Spleen (tissue), 11 donors: ENCODE results near the gene PRPF31. TPM values are rescaled to one million over a fixed set of nuclear protein-coding genes. Genes with fewer than 3 reads are reported as not detected.

Experiments used
- DNase-seq: peaks from one replicate; pipeline ENCODE4 v3.0.0-alpha.2; 2020
- H3K27ac ChIP-seq, 8 donors: fragments of 200-600 bp; sonication (generic) in 7 of 8; 1 replicate in 4 of 8; 2 replicates in 4 of 8; pipeline versions ENCODE4 v1.5.0 to v1.8.0; 2016 to 2021; ENCODE audit warnings: inconsistent platforms in 4 of 8, mild to moderate bottlenecking in 4 of 8, moderate library complexity in 1 of 8
- H3K27me3 ChIP-seq, 7 donors: fragments of 200-600 bp; sonication (generic) in 6 of 7; replicated peaks in 1 of 7; 1 replicate in 4 of 7; 2 replicates in 3 of 7; pipeline versions ENCODE4 v1.5.0 to v1.8.0; 2016 to 2021; ENCODE audit warnings: inconsistent platforms in 3 of 7, mild to moderate bottlenecking in 1 of 7
- H3K36me3 ChIP-seq, 6 donors: fragments of 200-600 bp; sonication (generic) in 5 of 6; 1 replicate in 4 of 6; 2 replicates in 2 of 6; pipeline versions ENCODE4 v1.5.0 to v1.8.0; 2016 to 2021; ENCODE audit warnings: inconsistent platforms in 2 of 6
- H3K4me1 ChIP-seq, 6 donors: fragments of 200-600 bp; sonication (generic) in 5 of 6; 1 replicate in 3 of 6; 2 replicates in 3 of 6; pipeline versions ENCODE4 v1.5.0 to v1.8.0; 2016 to 2021; ENCODE audit warnings: inconsistent platforms in 3 of 6
- H3K4me3 ChIP-seq, 8 donors: fragments of 200-600 bp; sonication (generic) in 7 of 8; 1 replicate in 4 of 8; 2 replicates in 4 of 8; pipeline versions ENCODE4 v1.5.0 to v1.8.0; 2016 to 2021; ENCODE audit warnings: inconsistent platforms in 4 of 8, mild to moderate bottlenecking in 4 of 8, moderate library complexity in 2 of 8
- H3K9me3 ChIP-seq, 8 donors: fragments of 200-600 bp; sonication (generic) in 7 of 8; 1 replicate in 4 of 8; 2 replicates in 4 of 8; pipeline versions ENCODE4 v1.5.0 to v1.8.0; 2016 to 2021; ENCODE audit warnings: inconsistent platforms in 4 of 8
- POLR2A ChIP-seq, 3 donors: fragments of 450-650 bp; IDR thresholded peaks; one replicate each; pipeline ENCODE4 v1.5.1; 2017; ENCODE audit warnings: antibody characterized with exemption in 3 of 3, mild to moderate bottlenecking in 1 of 3
- POLR2AphosphoS5 ChIP-seq, 3 donors: sonication (generic); formaldehyde crosslinking; IDR thresholded peaks; one replicate each; pipeline ENCODE4 v1.5.1; 2017; ENCODE audit warnings: antibody characterized with exemption in 3 of 3
- WGBS, 5 donors: extraction: QIAGEN DNeasy Blood & Tissue Kit in 3 of 5; methylation state at CpG; one replicate each; pipeline versions ENCODE4 v1.1.5 to v1.1.7; 2013 to 2018; 5-methylcytosine and 5-hydroxymethylcytosine counted together
- intact Hi-C: fragments of 100-400 bp; cut with DNase I; formaldehyde crosslinking; loops from one replicate; pipeline ENCODE4 v1.15.0; 2023; ENCODE audit warnings: low total_unique reads
- polyA plus RNA-seq, 3 donors: library from polyadenylated mRNA; stranded (reverse); fragments of 200-250 nt; gene quantifications; one replicate each; pipeline ENCODE4 v1.2.1, GENCODE V29; 2013
- total RNA-seq, 7 donors: library from RNA; depleted of rRNA in 3 of 7; stranded (reverse); fragments of >200 nt in 3 of 7; fragmentation: NEBNext Ultra II Directional in 4 of 7; extraction: Animal tissue kit (Norgen Biotek cat#: 25700) in 4 of 7; gene quantifications; one replicate each; pipeline versions ENCODE4 v1.1.0 to v1.2.1, GENCODE V29; 2016 to 2021
- TF ChIP-seq, protein P1 (sequence below), 11 experiments: fragments of 200-600 bp in 7 of 11; fragments of 450-650 bp in 4 of 11; sonication (generic) in 4 of 11; IDR thresholded peaks in 8 of 11; conservative IDR thresholded peaks in 3 of 11; 1 replicate in 7 of 11; 2 replicates in 4 of 11; pipeline versions ENCODE4 v1.4.0 to v1.8.0; 2016 to 2021; ENCODE audit warnings: antibody characterized with exemption in 11 of 11, inconsistent platforms in 4 of 11, mild to moderate bottlenecking in 1 of 11
- donor health status: healthy with polysubstance abuse.
- donor health status: DM: no; HTN: no; CAD: no; lungs with moderate emphysema.
- donor health status: DM: no; HTN: no; CAD: no.
- donor health status: Bipolar disorder and iron deficiency.
- donor health status: healthy.
- donor health status: DM: no; HTN: no; CAD: no.
- donor health status: DM: yes; HTN: yes; CAD: no.

The PRPF31 gene
- total and polyA plus RNA-seq, 10 donors: 34.7 to 66.2 (median 50.3) TPM

DNA sequence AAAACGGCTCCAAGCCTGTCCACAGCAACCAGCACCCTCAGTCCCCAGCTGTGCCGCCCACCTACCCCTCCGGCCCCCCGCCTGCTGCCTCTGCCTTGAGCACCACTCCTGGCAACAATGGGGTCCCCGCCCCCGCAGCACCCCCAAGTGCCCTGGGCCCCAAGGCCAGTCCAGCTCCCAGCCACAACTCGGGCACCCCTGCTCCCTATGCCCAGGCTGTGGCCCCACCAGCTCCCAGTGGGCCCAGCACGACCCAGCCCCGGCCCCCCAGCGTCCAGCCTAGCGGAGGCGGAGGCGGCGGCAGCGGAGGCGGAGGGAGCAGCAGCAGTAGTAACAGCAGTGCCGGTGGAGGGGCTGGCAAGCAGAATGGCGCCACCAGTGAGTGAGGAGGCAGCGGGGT, 32.6 kb downstream of the PRPF31 start:
- Histone ChIP-seq H3K4me1 (peaks cover 0 to 40% (median 6%) of the 10 kb centered on the region in 6 donors), H3K27me3 (no peaks in the 10 kb centered on the region), H3K27ac (peak overlapping the region in 6 of 8 donors; percentile 20 to 67 (median 36)), H3K36me3 (peaks cover 10 to 100% (median 100%) of the 10 kb centered on the region in 6 donors), H3K4me3 (no peak overlapping the region), H3K9me3 (no peaks in the 10 kb centered on the region)
- WGBS, 5 donors: 76 to 95% (median 80%) methylated on average over 16 to 19 of the region's 19 CpGs
- DNase-seq: no peak
- no peak for TF ChIP-seq POLR2A (IDR thresholded peaks at IDR 0.05)
- peak in 1 of 3 donors; percentile 59 for TF ChIP-seq POLR2AphosphoS5 (IDR thresholded peaks at IDR 0.05)
- intact Hi-C loops: no loop called here

DNA sequence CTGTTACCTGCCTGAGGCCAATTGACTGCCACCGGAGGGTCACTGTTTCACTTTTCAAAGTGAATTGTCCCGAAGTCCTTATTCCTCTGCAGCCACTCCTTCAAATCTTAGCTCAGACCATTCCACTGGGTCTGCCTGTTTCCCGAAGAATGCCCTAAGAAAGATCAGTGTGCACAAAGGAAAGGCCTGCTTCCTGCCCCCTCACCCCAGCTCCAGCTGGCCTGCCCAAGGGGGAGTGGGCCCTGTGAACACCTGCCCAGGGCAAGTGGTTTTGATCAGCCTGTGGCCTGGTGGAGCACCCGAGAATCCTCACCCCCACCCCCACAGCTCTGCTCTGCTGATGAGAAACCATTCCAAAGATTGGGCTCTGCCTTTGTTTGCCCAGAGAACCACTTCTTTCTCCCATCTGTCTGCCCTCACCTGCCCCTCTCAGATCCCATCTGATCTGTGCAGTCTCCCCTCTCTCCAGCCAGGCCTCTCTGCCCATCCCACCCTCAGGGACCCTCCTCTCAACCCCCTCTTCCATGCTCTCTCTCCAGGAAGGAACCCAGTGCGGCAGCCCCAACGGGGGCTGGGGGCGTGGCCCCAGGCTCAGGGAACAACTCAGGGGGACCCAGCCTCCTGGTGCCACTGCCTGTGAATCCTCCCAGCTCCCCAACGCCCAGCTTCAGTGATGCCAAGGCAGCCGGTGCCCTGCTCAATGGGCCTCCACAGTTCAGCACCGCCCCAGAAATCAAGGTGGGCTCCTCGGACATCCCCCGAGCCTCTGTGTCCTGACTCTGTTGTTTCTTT, 33.7 kb downstream of the PRPF31 start:
- H3K27me3 ChIP-seq: no peaks in the 10 kb centered on the region
- WGBS, 5 donors: 74 to 81% (median 79%) methylated on average over 12 of the region's 12 CpGs
- intact Hi-C loops: no loop called here
- H3K36me3 ChIP-seq: peaks cover 4 to 100% (median 100%) of the 10 kb centered on the region in 6 donors
- no peak for DNase-seq
- TF ChIP-seq, protein P1, sequence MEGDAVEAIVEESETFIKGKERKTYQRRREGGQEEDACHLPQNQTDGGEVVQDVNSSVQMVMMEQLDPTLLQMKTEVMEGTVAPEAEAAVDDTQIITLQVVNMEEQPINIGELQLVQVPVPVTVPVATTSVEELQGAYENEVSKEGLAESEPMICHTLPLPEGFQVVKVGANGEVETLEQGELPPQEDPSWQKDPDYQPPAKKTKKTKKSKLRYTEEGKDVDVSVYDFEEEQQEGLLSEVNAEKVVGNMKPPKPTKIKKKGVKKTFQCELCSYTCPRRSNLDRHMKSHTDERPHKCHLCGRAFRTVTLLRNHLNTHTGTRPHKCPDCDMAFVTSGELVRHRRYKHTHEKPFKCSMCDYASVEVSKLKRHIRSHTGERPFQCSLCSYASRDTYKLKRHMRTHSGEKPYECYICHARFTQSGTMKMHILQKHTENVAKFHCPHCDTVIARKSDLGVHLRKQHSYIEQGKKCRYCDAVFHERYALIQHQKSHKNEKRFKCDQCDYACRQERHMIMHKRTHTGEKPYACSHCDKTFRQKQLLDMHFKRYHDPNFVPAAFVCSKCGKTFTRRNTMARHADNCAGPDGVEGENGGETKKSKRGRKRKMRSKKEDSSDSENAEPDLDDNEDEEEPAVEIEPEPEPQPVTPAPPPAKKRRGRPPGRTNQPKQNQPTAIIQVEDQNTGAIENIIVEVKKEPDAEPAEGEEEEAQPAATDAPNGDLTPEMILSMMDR (IDR thresholded peaks at IDR 0.05 in 8 of 11, conservative IDR thresholded peaks at IDR 0.05 in 3 of 11): no peak
- TF ChIP-seq POLR2AphosphoS5 (IDR thresholded peaks at IDR 0.05): peak in 1 of 3 donors; percentile 46
- H3K4me1 ChIP-seq: peaks cover 0 to 51% (median 9%) of the 10 kb centered on the region in 6 donors
- H3K27ac ChIP-seq: peak overlapping the region in 3 of 8 donors; percentile 40 to 67 (median 56)
- H3K9me3 ChIP-seq: no peaks in the 10 kb centered on the region
- no peak overlapping the region for H3K4me3 ChIP-seq

GRCh38 chr19:54151362-54152035, 35.9 kb downstream of the PRPF31 start:
- peaks cover 2 to 100% (median 100%) of the 10 kb centered on the region in 6 donors for H3K36me3 ChIP-seq
- no peak overlapping the region for H3K27ac ChIP-seq
- intact Hi-C loops: no loop called here
- H3K27me3 ChIP-seq: no peaks in the 10 kb centered on the region
- WGBS, 5 donors: 87 to 95% (median 89%) methylated on average over 19 to 23 of the region's 23 CpGs
- no peak overlapping the region for H3K4me3 ChIP-seq
- H3K9me3 ChIP-seq: no peaks in the 10 kb centered on the region
- DNase-seq: no peak
- TF ChIP-seq POLR2A (IDR thresholded peaks at IDR 0.05) (no peak), POLR2AphosphoS5 (IDR thresholded peaks at IDR 0.05) (peak; percentile 30 to 42 (median 38))
- TF ChIP-seq, protein P1 (IDR thresholded peaks at IDR 0.05 in 8 of 11, conservative IDR thresholded peaks at IDR 0.05 in 3 of 11): no peak
- peaks cover 0 to 68% (median 26%) of the 10 kb centered on the region in 6 donors for H3K4me1 ChIP-seq

GRCh38 chr19:54152267-54152666, 36.7 kb downstream of the PRPF31 start:
- no peak overlapping the region for H3K27ac ChIP-seq

More at GRCh38 chr19:54152267-54152666, 36.7 kb downstream of the PRPF31 start:
- Histone ChIP-seq H3K4me3 (no peak overlapping the region), H3K4me1 (peaks cover 0 to 69% (median 23%) of the 10 kb centered on the region in 6 donors), H3K27me3 (no peaks in the 10 kb centered on the region), H3K36me3 (peaks cover 2 to 100% (median 100%) of the 10 kb centered on the region in 6 donors), H3K9me3 (no peaks in the 10 kb centered on the region)
- DNase-seq: no peak
- TF ChIP-seq POLR2A (IDR thresholded peaks at IDR 0.05) (no peak), POLR2AphosphoS5 (IDR thresholded peaks at IDR 0.05) (peak; percentile 54 to 79 (median 58))
- TF ChIP-seq, protein P1 (IDR thresholded peaks at IDR 0.05 in 8 of 11, conservative IDR thresholded peaks at IDR 0.05 in 3 of 11): no peak
- WGBS, 5 donors: 93 to 97% (median 94%) methylated on average over 6 to 12 of the region's 12 CpGs
- intact Hi-C loops: no loop called here
